Fibroblast of mammary gland (primary cell): ENCODE data around the gene DNAH12.

Experiments
- DNase-seq: peaks from one replicate; pipeline ENCODE4 v3.0.0-alpha.2; 2010; ENCODE audit warnings: low read depth
- H3K4me3 ChIP-seq: 2 replicates; pipeline ENCODE4 v1.5.1; 2011; ENCODE audit warnings: low read depth, mild to moderate bottlenecking, low read length, moderate library complexity; ENCODE audit not compliant: control insufficient read depth
- TF ChIP-seq, protein P1 (sequence below): conservative IDR thresholded peaks from 2 replicates; pipeline ENCODE4 v1.5.1; 2011; ENCODE audit warnings: low read depth, low read length, inconsistent platforms; ENCODE audit not compliant: control insufficient read depth, insufficient read depth

DNAH12 gene

DNA sequence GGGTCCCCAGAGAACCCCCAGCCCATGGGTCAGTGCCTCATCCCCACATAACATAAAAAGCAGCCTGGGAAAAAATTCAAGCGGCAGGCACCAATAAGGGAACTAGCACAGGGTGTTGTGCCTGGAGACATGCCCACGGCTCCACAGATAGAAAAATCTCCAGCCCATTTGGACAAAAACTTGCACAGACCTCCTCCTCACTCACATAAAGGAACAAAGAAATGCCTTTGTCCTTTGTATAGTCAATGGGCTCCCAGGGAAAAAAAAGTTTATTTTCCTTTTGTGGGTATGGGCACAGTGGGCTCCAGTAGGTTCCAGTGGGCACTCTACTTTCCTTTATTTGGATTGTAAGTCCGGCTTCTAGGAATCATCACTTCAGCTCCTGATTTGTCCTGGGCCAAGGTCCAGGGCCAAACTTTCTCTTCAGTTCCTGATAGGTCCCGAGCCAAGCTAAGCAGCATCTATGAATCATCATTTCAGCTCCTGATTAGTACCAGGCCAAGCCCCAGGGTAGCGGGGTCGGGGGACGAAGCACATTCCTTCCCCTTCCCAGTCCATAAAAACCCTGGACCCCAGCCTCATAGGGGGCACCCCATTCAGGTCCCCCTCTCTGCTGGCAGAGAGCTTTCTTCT, 1.6 kb upstream of the DNAH12 start:
- DNase-seq: peak; percentile 51
- TF ChIP-seq, protein P1, sequence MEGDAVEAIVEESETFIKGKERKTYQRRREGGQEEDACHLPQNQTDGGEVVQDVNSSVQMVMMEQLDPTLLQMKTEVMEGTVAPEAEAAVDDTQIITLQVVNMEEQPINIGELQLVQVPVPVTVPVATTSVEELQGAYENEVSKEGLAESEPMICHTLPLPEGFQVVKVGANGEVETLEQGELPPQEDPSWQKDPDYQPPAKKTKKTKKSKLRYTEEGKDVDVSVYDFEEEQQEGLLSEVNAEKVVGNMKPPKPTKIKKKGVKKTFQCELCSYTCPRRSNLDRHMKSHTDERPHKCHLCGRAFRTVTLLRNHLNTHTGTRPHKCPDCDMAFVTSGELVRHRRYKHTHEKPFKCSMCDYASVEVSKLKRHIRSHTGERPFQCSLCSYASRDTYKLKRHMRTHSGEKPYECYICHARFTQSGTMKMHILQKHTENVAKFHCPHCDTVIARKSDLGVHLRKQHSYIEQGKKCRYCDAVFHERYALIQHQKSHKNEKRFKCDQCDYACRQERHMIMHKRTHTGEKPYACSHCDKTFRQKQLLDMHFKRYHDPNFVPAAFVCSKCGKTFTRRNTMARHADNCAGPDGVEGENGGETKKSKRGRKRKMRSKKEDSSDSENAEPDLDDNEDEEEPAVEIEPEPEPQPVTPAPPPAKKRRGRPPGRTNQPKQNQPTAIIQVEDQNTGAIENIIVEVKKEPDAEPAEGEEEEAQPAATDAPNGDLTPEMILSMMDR: no peak

DNA sequence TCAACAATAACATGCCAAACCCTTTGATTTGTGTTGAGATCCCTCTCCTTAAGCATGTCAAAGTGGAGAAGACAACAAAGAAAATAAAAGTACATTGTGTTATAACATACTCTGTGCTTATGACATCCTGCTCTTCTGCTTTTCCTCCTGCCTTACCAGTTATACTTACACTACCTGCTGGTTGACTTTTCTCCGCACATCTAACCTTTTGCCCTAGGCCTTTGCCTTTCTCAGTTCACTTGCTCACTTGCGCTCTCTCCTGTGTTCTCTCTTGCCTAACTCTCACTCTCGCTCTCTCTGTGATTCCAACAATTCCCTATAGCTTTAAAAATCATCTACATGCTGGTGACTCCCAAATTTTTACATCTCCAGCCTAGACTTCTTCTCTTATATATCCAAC, 5.7 kb downstream of the DNAH12 start:
- DNase-seq: no peak
- H3K4me3 ChIP-seq: no peak overlapping the region
- TF ChIP-seq, protein P1: no peak

More for the DNA sequence above, 1.6 kb upstream of the DNAH12 start:
- H3K4me3 ChIP-seq: no peak overlapping the region

DNA sequence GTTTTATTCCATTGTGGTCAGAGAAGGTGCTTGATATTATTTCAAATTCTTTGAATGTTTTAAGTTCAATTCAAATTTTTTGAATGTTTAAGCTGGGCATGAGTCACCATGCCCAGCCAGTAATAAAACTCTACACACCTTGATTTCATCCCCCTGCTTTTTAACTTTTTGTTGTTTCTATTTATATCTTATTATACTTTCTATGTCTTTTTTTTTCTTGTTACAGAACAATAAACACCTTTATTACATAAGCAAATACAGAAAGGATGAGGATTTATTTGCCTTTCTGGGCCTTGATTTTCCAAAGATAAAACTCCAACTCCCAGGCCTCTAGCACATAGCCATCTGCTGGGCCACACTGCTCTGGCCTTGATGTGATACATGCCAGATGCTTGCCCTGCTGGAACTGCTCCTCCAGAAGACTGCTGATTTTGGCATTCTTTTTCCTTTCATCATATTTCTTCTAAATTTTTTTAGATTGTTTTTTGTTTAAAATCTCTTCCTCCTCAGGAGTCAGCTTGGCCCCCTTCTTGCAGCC, 14.0 kb downstream of the DNAH12 start:
- DNase-seq: no peak
- TF ChIP-seq, protein P1: no peak
- H3K4me3 ChIP-seq: no peak overlapping the region

DNA sequence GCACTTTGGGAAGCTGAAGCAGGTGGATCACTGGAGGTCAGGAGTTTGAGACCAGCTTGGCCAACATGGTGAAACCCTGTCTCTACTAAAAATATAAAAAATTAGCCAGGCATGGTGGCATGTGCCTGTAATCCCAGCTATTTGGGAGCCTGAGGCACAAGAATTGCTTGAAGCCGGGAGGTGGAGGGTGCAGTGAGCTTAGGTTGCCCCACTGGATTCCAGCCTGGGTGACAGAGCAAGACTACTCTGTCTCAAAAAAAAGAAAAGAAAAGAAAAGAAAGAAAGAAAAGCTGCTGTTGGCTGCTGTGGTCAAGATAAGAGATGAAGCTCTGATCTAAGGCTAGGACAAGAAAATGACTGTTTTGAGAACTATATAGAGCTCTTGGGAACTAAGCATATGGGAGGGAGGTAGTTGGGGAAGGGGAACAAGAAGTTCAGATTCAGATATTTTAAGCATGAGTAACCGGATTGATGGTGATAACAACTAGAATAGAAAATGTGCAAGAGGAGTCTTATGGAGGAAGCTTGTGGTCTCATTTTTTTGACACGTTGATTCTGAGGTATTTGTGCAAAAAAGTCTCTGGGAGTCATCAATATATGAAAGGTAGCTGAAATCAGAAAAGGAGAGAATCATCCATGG, 25.7 kb downstream of the DNAH12 start:
- TF ChIP-seq, protein P1: no peak
- DNase-seq: no peak
- H3K4me3 ChIP-seq: no peak overlapping the region

DNA sequence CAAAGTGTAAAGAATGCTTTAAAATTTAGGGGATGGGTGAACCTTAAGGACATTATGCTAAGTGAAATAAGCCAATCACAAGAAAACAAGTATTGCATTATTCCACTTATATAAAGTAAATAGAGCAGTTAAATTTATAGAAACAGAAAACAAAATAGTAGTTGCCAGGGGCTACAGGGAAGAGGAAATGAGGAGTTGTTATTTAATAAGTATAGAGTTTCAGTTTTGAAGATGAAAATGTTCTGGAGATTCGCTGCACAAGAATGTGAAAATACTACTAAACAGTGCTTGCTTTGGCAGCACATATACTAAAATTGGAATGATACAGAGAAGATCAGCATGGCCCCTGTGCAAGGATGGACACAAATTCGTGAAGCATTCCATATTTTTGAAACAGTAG, 32.0 kb downstream of the DNAH12 start:
- peak; percentile 20 for DNase-seq
- H3K4me3 ChIP-seq: no peak overlapping the region
- TF ChIP-seq, protein P1: no peak

DNA sequence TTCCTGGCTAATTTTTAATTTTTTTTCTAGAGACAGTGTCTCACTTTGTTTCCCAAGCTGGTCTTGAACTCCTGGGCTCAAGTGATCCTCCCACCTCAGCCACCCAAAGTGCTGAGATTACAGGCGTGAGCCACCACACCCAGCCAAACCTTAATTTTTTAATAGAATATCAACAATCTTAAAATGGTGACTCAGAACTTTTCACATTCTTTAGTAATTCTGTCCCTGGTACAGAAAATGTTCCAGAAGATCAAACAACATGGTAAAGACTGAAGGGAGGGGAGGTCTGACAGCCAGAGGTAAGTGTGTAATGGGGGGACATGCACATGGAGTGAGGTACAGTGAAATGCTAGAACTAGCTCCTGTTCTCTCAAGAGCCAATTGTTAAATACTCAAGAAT, 38.2 kb downstream of the DNAH12 start:
- H3K4me3 ChIP-seq: no peak overlapping the region
- TF ChIP-seq, protein P1: no peak
- DNase-seq: no peak
